ENCODE results near the gene PRR23C. TPM values are rescaled to one million over a fixed set of nuclear protein-coding genes. Genes with fewer than 3 reads are reported as not detected.
"Not testable (repeated sequence)": the region's sequence is repeated elsewhere in the genome, so short reads cannot be mapped to it uniquely, and the experiment has no call there.

PRR23C gene
- not detected for total RNA-seq

GRCh38 chr3:139044366-139045210 lies at the start of gene PRR23C:
Gene PRR23C (minus strand): TSS chr3:139044892. CDS start chr3:139044620, 272 bp downstream.
- CTCF ChIA-PET, result no interaction called here

GRCh38 chr3:139093840-139094239 lies 49.1 kb upstream of the PRR23C start:
- POLR2A ChIA-PET, result no interaction called here
- CTCF ChIA-PET, result no interaction called here

More at GRCh38 chr3:139044366-139045210, at the start of gene PRR23C:
- POLR2A ChIA-PET, result no interaction called here

GRCh38 chr3:139088462-139089324 lies 44.0 kb upstream of the PRR23C start:
- ChIA-PET POLR2A (no interaction called here), CTCF (no interaction called here)

- CTCF ChIA-PET, result no interaction called here
- POLR2A ChIA-PET, result no interaction called here
These were observed 42.9 kb upstream of the PRR23C start for GRCh38 chr3:139087621-139088020.

- ChIA-PET CTCF (no interaction called here), POLR2A (no interaction called here)
These were observed 39.5 kb upstream of the PRR23C start for GRCh38 chr3:139084176-139084575.

- ChIA-PET POLR2A (no interaction called here), CTCF (no interaction called here)
These were observed 29.9 kb upstream of the PRR23C start for GRCh38 chr3:139074565-139075115.

- ChIA-PET CTCF (no interaction called here), POLR2A (no interaction called here)
These were observed 18.2 kb upstream of the PRR23C start for GRCh38 chr3:139062918-139063317.

- POLR2A ChIA-PET, result no interaction called here
- CTCF ChIA-PET, result no interaction called here
These were observed 8.3 kb upstream of the PRR23C start for GRCh38 chr3:139052802-139053600.

- ChIA-PET POLR2A (no interaction called here), CTCF (no interaction called here)
These were observed 932 bp downstream of the PRR23C start for GRCh38 chr3:139043554-139044365.

- POLR2A ChIA-PET, result no interaction called here
- CTCF ChIA-PET, result no interaction called here
These were observed 7.2 kb downstream of the PRR23C start for GRCh38 chr3:139037478-139037877.

GRCh38 chr3:139032326-139033002 lies 12.2 kb downstream of the PRR23C start:
- ChIA-PET CTCF (no interaction called here), POLR2A (no interaction called here)

- POLR2A ChIA-PET, CTCF ChIA-PET: not testable (repeated sequence)
These were observed 14.1 kb downstream of the PRR23C start for GRCh38 chr3:139030576-139030975.

GRCh38 chr3:139024968-139025367 lies 19.7 kb downstream of the PRR23C start:
- CTCF ChIA-PET, result no interaction called here

GRCh38 chr3:139020868-139021234 lies 23.8 kb downstream of the PRR23C start, which contains the start of gene PRR23B:
Gene PRR23B (minus strand): TSS chr3:139020926. CDS start chr3:139020661, 265 bp downstream.
- CTCF ChIA-PET, result no interaction called here
- POLR2A ChIA-PET, result no interaction called here

More at GRCh38 chr3:139024968-139025367, 19.7 kb downstream of the PRR23C start:
- POLR2A ChIA-PET, result no interaction called here

GRCh38 chr3:139020036-139020867 lies 24.4 kb downstream of the PRR23C start:
- CTCF ChIA-PET, result no interaction called here
- POLR2A ChIA-PET, result no interaction called here

GRCh38 chr3:139016430-139017048 lies 28.2 kb downstream of the PRR23C start:
- ChIA-PET POLR2A (no interaction called here), CTCF (no interaction called here)

- ChIA-PET CTCF (no interaction called here), POLR2A (no interaction called here)
These were observed 38.5 kb downstream of the PRR23C start, which contains the start of gene PRR23A for GRCh38 chr3:139006051-139006716. Gene PRR23A (minus strand): TSS chr3:139006268. CDS start chr3:139006268, 0 bp downstream.
